ENCODE results near the gene KCNB1.

DNA sequence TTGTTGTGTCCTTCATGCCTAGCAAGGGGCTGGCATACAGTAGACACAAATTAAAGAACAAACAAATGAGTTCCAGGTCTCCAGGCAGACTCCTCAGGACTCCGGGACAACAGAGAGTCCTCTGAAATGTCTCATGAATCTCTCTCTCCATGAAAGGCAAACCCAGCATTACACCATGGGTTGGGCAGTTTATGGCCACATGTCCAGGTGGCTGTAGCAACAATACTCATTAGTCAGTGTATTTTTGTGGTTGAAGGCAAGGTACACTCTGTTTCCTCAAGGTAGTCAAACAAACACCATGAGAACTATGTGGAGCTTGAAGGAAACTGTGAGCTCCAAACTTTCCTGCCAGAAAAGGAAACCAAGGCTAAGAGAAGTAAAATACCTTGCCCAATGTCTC, 62.2 kb downstream of the KCNB1 start:
- TF ChIP-seq, protein P1, sequence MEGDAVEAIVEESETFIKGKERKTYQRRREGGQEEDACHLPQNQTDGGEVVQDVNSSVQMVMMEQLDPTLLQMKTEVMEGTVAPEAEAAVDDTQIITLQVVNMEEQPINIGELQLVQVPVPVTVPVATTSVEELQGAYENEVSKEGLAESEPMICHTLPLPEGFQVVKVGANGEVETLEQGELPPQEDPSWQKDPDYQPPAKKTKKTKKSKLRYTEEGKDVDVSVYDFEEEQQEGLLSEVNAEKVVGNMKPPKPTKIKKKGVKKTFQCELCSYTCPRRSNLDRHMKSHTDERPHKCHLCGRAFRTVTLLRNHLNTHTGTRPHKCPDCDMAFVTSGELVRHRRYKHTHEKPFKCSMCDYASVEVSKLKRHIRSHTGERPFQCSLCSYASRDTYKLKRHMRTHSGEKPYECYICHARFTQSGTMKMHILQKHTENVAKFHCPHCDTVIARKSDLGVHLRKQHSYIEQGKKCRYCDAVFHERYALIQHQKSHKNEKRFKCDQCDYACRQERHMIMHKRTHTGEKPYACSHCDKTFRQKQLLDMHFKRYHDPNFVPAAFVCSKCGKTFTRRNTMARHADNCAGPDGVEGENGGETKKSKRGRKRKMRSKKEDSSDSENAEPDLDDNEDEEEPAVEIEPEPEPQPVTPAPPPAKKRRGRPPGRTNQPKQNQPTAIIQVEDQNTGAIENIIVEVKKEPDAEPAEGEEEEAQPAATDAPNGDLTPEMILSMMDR (IDR thresholded peaks at IDR 0.05): no peak
- no peak for TF ChIP-seq EP300 (IDR thresholded peaks at IDR 0.05)

Measured in upper lobe of left lung (tissue), 4 donors.